ENCODE results near the gene DNM3.
A peak's percentile ranks its signal among the peaks of the same experiment; 100 is the strongest.

The DNM3 gene

GRCh38 chr1:172119184-172119583 lies 277.9 kb downstream of the DNM3 start:
- no peak for DNase-seq

- no peak for DNase-seq
Observed at GRCh38 chr1:172120381-172120780, 279.1 kb downstream of the DNM3 start.

- no peak for DNase-seq
Observed at GRCh38 chr1:172121081-172121717, 279.9 kb downstream of the DNM3 start.

GRCh38 chr1:172122381-172122780 lies 281.1 kb downstream of the DNM3 start:
- DNase-seq = no peak

GRCh38 chr1:172125250-172125649 lies 284.0 kb downstream of the DNM3 start:
- no peak for DNase-seq

GRCh38 chr1:172125812-172126430 lies 284.6 kb downstream of the DNM3 start:
- no peak for DNase-seq

- DNase-seq = no peak
Observed at GRCh38 chr1:172132836-172133235, 291.5 kb downstream of the DNM3 start.

- peak; percentile 72 for DNase-seq
Observed at GRCh38 chr1:172134087-172134731, 292.9 kb downstream of the DNM3 start.

- peak; percentile 10 for DNase-seq
Observed at GRCh38 chr1:172135076-172135672, 293.9 kb downstream of the DNM3 start.

GRCh38 chr1:172135978-172136610 lies 294.8 kb downstream of the DNM3 start:
- no peak for DNase-seq

GRCh38 chr1:172136925-172137324 lies 295.6 kb downstream of the DNM3 start:
- DNase-seq = no peak

- DNase-seq = no peak
Observed at GRCh38 chr1:172137703-172138454, 296.6 kb downstream of the DNM3 start.

GRCh38 chr1:172138634-172139033 lies 297.3 kb downstream of the DNM3 start:
- DNase-seq = no peak

GRCh38 chr1:172139196-172139595 lies 297.9 kb downstream of the DNM3 start:
- no peak for DNase-seq

GRCh38 chr1:172140072-172140471 lies 298.8 kb downstream of the DNM3 start:
- DNase-seq = no peak

- no peak for DNase-seq
Observed at GRCh38 chr1:172140591-172140990, 299.3 kb downstream of the DNM3 start.

- no peak for DNase-seq
Observed at GRCh38 chr1:172141341-172141881, 300.1 kb downstream of the DNM3 start.

- DNase-seq = no peak
Observed at GRCh38 chr1:172142324-172142723, 301.0 kb downstream of the DNM3 start.

GRCh38 chr1:172143384-172144055 lies 302.2 kb downstream of the DNM3 start:
- no peak for DNase-seq

- no peak for DNase-seq
Observed at GRCh38 chr1:172144445-172145061, 303.3 kb downstream of the DNM3 start.

- DNase-seq = no peak
Observed at GRCh38 chr1:172145231-172145651, 303.9 kb downstream of the DNM3 start.
